WTC11 (cell line): ENCODE results near the gene GPR137B. TPM values are rescaled to one million over a fixed set of nuclear protein-coding genes. Genes with fewer than 3 reads are reported as not detected.

Experiments used
- ATAC-seq: fragments of 200-7000 bp; cut with Tn5 transposase; 2 replicates; pipeline ENCODE4 v1.10.0; 2021; ENCODE audit warnings: mild to moderate bottlenecking, moderate library complexity
- CTCF ChIA-PET: fragments of 300-600 bp; sonication (Branson Sonifier 250); formaldehyde crosslinking; loops from one replicate; lab custom pipeline; 2021; ENCODE audit warnings: antibody characterized with exemption; lab: Charles Lee
- POLR2A ChIA-PET: fragments of 350-600 bp; sonication (Branson Sonifier 250); formaldehyde crosslinking; loops from one replicate; lab custom pipeline; 2021; ENCODE audit warnings: antibody characterized with exemption; lab: Charles Lee
- DNase-seq: peaks from one replicate; pipeline ENCODE4 v3.0.0; 2021; ENCODE audit warnings: low spot score
- H3K27ac Mint-ChIP-seq: 2 replicates; pipeline ENCODE4 v1.8.0; 2021; ENCODE audit warnings: mixed read lengths
- H3K27me3 Mint-ChIP-seq: 2 replicates; pipeline ENCODE4 v1.8.0; 2021; ENCODE audit warnings: low read depth, mild to moderate bottlenecking, moderate library complexity, mixed read lengths
- H3K36me3 Mint-ChIP-seq: 2 replicates; pipeline ENCODE4 v1.8.0; 2021; ENCODE audit warnings: mixed read lengths
- H3K4me1 Mint-ChIP-seq: 2 replicates; pipeline ENCODE4 v1.8.0; 2022; ENCODE audit warnings: mixed read lengths
- H3K4me3 Mint-ChIP-seq: 2 replicates; pipeline ENCODE4 v1.8.0; 2021; ENCODE audit warnings: mild to moderate bottlenecking, moderate library complexity, mixed read lengths
- H3K9me3 Mint-ChIP-seq: 2 replicates; pipeline ENCODE4 v1.8.0; 2021; ENCODE audit warnings: mixed read lengths
- AFF4 ChIP-seq: sonication (generic); formaldehyde crosslinking; IDR thresholded peaks from 2 replicates; pipeline ENCODE4 v1.8.1; 2023; ENCODE audit warnings: mild to moderate bottlenecking, missing genetic modification reagents, borderline replicate concordance
- ARID4B ChIP-seq: sonication (generic); formaldehyde crosslinking; IDR thresholded peaks from 2 replicates; pipeline ENCODE4 v1.8.0; 2023; ENCODE audit warnings: missing genetic modification reagents, mild to moderate bottlenecking, borderline replicate concordance
- GRHL2 ChIP-seq: fragments of 250-450 bp; sonication (Bioruptor Pico); IDR thresholded peaks from 2 replicates; pipeline ENCODE4 v1.8.0; 2022; ENCODE audit warnings: mild to moderate bottlenecking, moderate library complexity; ENCODE audit not compliant: insufficient replicate concordance, severe bottlenecking
- JUN ChIP-seq: sonication (generic); formaldehyde crosslinking; IDR thresholded peaks from 2 replicates; pipeline ENCODE4 v1.8.0; 2023; ENCODE audit warnings: mild to moderate bottlenecking, missing genetic modification reagents
- PRRX2 ChIP-seq: fragments of 250-450 bp; sonication (Bioruptor Pico); IDR thresholded peaks from 2 replicates; pipeline ENCODE4 v1.8.0; 2021; ENCODE audit warnings: mild to moderate bottlenecking
- SMAD3 ChIP-seq: sonication (generic); formaldehyde crosslinking; IDR thresholded peaks from 2 replicates; pipeline ENCODE4 v1.8.0; 2022; ENCODE audit warnings: missing genetic modification reagents, mild to moderate bottlenecking, borderline replicate concordance
- SP1 ChIP-seq: sonication (generic); formaldehyde crosslinking; conservative IDR thresholded peaks from 2 replicates; pipeline ENCODE4 v1.8.1; 2022; ENCODE audit warnings: missing genetic modification reagents
- STAT6 ChIP-seq: sonication (generic); formaldehyde crosslinking; conservative IDR thresholded peaks from 2 replicates; pipeline ENCODE4 v1.8.1; 2023; ENCODE audit warnings: mild to moderate bottlenecking, low read depth, missing genetic modification reagents, moderate library complexity
- TEAD4 ChIP-seq: sonication (generic); formaldehyde crosslinking; IDR thresholded peaks from 2 replicates; pipeline ENCODE4 v1.8.0; 2022; ENCODE audit warnings: mild to moderate bottlenecking, missing genetic modification reagents
- USF2 ChIP-seq: sonication (generic); formaldehyde crosslinking; IDR thresholded peaks from 2 replicates; pipeline ENCODE4 v1.8.1; 2023; ENCODE audit warnings: mild to moderate bottlenecking, missing genetic modification reagents, moderate library complexity
- total RNA-seq: library from RNA; stranded (reverse); gene quantifications from 3 replicates; pipeline ENCODE4 v1.2.3, GENCODE V29; 2021
- TF ChIP-seq, protein P1 (sequence below): fragments of 250-450 bp; sonication (Bioruptor Pico); IDR thresholded peaks from 2 replicates; pipeline ENCODE4 v1.9.0; 2021; ENCODE audit warnings: mild to moderate bottlenecking

The GPR137B gene
- total RNA-seq, 1 experiment from 2014 or later: 6.3 TPM

DNA sequence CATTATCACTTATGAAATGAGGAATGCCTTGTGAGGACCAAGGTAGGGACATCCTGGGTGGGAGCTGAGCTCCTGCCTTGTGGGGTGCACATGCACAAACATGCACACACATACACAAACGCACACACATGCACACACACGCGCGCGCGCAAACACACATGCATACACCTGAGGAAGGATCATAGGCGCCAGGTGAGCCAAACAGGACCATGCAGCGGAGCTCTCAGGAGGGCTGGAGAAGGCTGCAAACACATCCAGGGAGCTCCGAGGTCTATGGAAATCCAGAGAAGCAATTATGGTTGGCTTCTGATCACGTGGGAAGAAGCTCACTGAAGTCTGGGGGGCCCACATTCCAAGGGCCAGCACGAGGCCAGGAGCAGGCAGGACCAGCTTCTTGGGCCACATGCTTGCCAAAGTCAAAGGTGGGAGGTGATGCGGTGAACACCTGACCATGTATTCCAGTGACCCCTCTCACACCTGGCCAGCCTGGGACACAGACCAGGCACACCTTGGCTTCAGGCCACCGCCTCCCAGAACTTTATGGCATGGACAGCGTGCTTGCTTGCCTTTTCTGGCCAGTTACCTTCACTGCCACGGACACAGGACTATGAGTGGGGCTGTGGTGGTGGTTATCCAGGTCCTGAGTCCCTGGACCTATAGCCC lies 13.6 kb downstream of the GPR137B start:
- Mint-ChIP-seq H3K36me3 (peaks cover 6% of the 10 kb centered on the region), H3K27ac (peak overlapping the region; percentile 34; the same call in 1 of the 2 replicates), H3K9me3 (peaks cover 5% of the 10 kb centered on the region), H3K4me3 (no peak overlapping the region), H3K27me3 (no peaks in the 10 kb centered on the region), H3K4me1 (peaks cover 7% of the 10 kb centered on the region)
- ATAC-seq (no peak), DNase-seq (no peak)
- POLR2A ChIA-PET: no interaction called here
- CTCF ChIA-PET: interaction anchor here (0.5 to 1.9 kb wide), 4 partner anchors 12 to 173 kb away, joined by 3 to 5 read pairs (median 4); no protein-coding TSS in a partner anchor
- TF ChIP-seq PRRX2 (CRISPR knock-in tag) (no peak), GRHL2 (CRISPR knock-in tag) (no peak), STAT6 (CRISPR knock-in tag) (no peak), TEAD4 (CRISPR knock-in tag) (no peak), JUN (no peak), USF2 (CRISPR knock-in tag) (no peak), AFF4 (CRISPR knock-in tag) (no peak), ARID4B (CRISPR knock-in tag) (no peak), SP1 (no peak), SMAD3 (no peak)
- TF ChIP-seq, protein P1, sequence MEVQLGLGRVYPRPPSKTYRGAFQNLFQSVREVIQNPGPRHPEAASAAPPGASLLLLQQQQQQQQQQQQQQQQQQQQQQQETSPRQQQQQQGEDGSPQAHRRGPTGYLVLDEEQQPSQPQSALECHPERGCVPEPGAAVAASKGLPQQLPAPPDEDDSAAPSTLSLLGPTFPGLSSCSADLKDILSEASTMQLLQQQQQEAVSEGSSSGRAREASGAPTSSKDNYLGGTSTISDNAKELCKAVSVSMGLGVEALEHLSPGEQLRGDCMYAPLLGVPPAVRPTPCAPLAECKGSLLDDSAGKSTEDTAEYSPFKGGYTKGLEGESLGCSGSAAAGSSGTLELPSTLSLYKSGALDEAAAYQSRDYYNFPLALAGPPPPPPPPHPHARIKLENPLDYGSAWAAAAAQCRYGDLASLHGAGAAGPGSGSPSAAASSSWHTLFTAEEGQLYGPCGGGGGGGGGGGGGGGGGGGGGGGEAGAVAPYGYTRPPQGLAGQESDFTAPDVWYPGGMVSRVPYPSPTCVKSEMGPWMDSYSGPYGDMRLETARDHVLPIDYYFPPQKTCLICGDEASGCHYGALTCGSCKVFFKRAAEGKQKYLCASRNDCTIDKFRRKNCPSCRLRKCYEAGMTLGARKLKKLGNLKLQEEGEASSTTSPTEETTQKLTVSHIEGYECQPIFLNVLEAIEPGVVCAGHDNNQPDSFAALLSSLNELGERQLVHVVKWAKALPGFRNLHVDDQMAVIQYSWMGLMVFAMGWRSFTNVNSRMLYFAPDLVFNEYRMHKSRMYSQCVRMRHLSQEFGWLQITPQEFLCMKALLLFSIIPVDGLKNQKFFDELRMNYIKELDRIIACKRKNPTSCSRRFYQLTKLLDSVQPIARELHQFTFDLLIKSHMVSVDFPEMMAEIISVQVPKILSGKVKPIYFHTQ (CRISPR knock-in tag): no peak
